Spleen (tissue), 11 donors: ENCODE results near the gene PCDHA2. TPM values are rescaled to one million over a fixed set of nuclear protein-coding genes. Genes with fewer than 3 reads are reported as not detected.
"Not testable (repeated sequence)": the region's sequence is repeated elsewhere in the genome, so short reads cannot be mapped to it uniquely, and the experiment has no call there.

Experiments
- DNase-seq: peaks from one replicate; pipeline ENCODE4 v3.0.0-alpha.2; 2020
- H3K27ac ChIP-seq, 8 donors: fragments of 200-600 bp; sonication (generic) in 7 of 8; 1 replicate in 4 of 8; 2 replicates in 4 of 8; pipeline versions ENCODE4 v1.5.0 to v1.8.0; 2016 to 2021; ENCODE audit warnings: inconsistent platforms in 4 of 8, mild to moderate bottlenecking in 4 of 8, moderate library complexity in 1 of 8
- H3K27me3 ChIP-seq, 7 donors: fragments of 200-600 bp; sonication (generic) in 6 of 7; replicated peaks in 1 of 7; 1 replicate in 4 of 7; 2 replicates in 3 of 7; pipeline versions ENCODE4 v1.5.0 to v1.8.0; 2016 to 2021; ENCODE audit warnings: inconsistent platforms in 3 of 7, mild to moderate bottlenecking in 1 of 7
- H3K36me3 ChIP-seq, 6 donors: fragments of 200-600 bp; sonication (generic) in 5 of 6; 1 replicate in 4 of 6; 2 replicates in 2 of 6; pipeline versions ENCODE4 v1.5.0 to v1.8.0; 2016 to 2021; ENCODE audit warnings: inconsistent platforms in 2 of 6
- H3K4me1 ChIP-seq, 6 donors: fragments of 200-600 bp; sonication (generic) in 5 of 6; 1 replicate in 3 of 6; 2 replicates in 3 of 6; pipeline versions ENCODE4 v1.5.0 to v1.8.0; 2016 to 2021; ENCODE audit warnings: inconsistent platforms in 3 of 6
- H3K4me3 ChIP-seq, 8 donors: fragments of 200-600 bp; sonication (generic) in 7 of 8; 1 replicate in 4 of 8; 2 replicates in 4 of 8; pipeline versions ENCODE4 v1.5.0 to v1.8.0; 2016 to 2021; ENCODE audit warnings: inconsistent platforms in 4 of 8, mild to moderate bottlenecking in 4 of 8, moderate library complexity in 2 of 8
- H3K9me3 ChIP-seq, 8 donors: fragments of 200-600 bp; sonication (generic) in 7 of 8; 1 replicate in 4 of 8; 2 replicates in 4 of 8; pipeline versions ENCODE4 v1.5.0 to v1.8.0; 2016 to 2021; ENCODE audit warnings: inconsistent platforms in 4 of 8
- POLR2A ChIP-seq, 3 donors: fragments of 450-650 bp; IDR thresholded peaks; one replicate each; pipeline ENCODE4 v1.5.1; 2017; ENCODE audit warnings: antibody characterized with exemption in 3 of 3, mild to moderate bottlenecking in 1 of 3
- POLR2AphosphoS5 ChIP-seq, 3 donors: sonication (generic); formaldehyde crosslinking; IDR thresholded peaks; one replicate each; pipeline ENCODE4 v1.5.1; 2017; ENCODE audit warnings: antibody characterized with exemption in 3 of 3
- WGBS, 5 donors: extraction: QIAGEN DNeasy Blood & Tissue Kit in 3 of 5; methylation state at CpG; one replicate each; pipeline versions ENCODE4 v1.1.5 to v1.1.7; 2013 to 2018; 5-methylcytosine and 5-hydroxymethylcytosine counted together
- intact Hi-C: fragments of 100-400 bp; cut with DNase I; formaldehyde crosslinking; loops from one replicate; pipeline ENCODE4 v1.15.0; 2023; ENCODE audit warnings: low total_unique reads
- polyA plus RNA-seq, 3 donors: library from polyadenylated mRNA; stranded (reverse); fragments of 200-250 nt; gene quantifications; one replicate each; pipeline ENCODE4 v1.2.1, GENCODE V29; 2013
- total RNA-seq, 7 donors: library from RNA; depleted of rRNA in 3 of 7; stranded (reverse); fragments of >200 nt in 3 of 7; fragmentation: NEBNext Ultra II Directional in 4 of 7; extraction: Animal tissue kit (Norgen Biotek cat#: 25700) in 4 of 7; gene quantifications; one replicate each; pipeline versions ENCODE4 v1.1.0 to v1.2.1, GENCODE V29; 2016 to 2021
- TF ChIP-seq, protein P1 (sequence below), 11 experiments: fragments of 200-600 bp in 7 of 11; fragments of 450-650 bp in 4 of 11; sonication (generic) in 4 of 11; IDR thresholded peaks in 8 of 11; conservative IDR thresholded peaks in 3 of 11; 1 replicate in 7 of 11; 2 replicates in 4 of 11; pipeline versions ENCODE4 v1.4.0 to v1.8.0; 2016 to 2021; ENCODE audit warnings: antibody characterized with exemption in 11 of 11, inconsistent platforms in 4 of 11, mild to moderate bottlenecking in 1 of 11
- donor health status: healthy with polysubstance abuse.
- donor health status: DM: no; HTN: no; CAD: no; lungs with moderate emphysema.
- donor health status: DM: no; HTN: no; CAD: no.
- donor health status: Bipolar disorder and iron deficiency.
- donor health status: healthy.
- donor health status: DM: no; HTN: no; CAD: no.
- donor health status: DM: yes; HTN: yes; CAD: no.

Gene PCDHA2
- total and polyA plus RNA-seq, 10 donors = 0.03 to 0.09 TPM; not detected in 8

DNA sequence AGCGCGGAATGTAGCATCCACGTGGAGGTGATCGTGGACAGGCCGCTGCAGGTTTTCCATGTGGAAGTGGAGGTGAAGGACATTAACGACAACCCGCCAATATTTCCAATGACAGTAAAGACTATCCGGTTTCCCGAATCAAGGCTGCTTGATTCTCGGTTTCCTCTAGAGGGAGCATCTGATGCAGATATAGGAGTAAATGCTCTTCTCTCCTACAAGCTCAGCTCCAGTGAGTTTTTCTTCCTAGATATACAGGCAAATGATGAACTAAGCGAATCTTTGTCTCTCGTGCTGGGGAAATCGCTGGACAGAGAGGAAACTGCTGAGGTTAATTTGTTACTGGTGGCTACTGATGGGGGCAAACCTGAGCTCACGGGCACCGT, 598 bp downstream of the PCDHA2 start:
- H3K9me3 ChIP-seq = peaks cover 2 to 99% (median 85%) of the 10 kb centered on the region in 8 donors
- H3K4me3 ChIP-seq = peak overlapping the region in 2 of 8 donors; percentile 6 to 36
- intact Hi-C loops = no loop called here
- peaks cover 0 to 64% (median 0%) of the 10 kb centered on the region in 7 donors for H3K27me3 ChIP-seq
- no peak overlapping the region for H3K27ac ChIP-seq
- no peaks in the 10 kb centered on the region for H3K36me3 ChIP-seq
- H3K4me1 ChIP-seq = no peaks in the 10 kb centered on the region
- DNase-seq = no peak
- 22 to 31% (median 23%) methylated on average over 15 of the region's 15 CpGs for WGBS, 5 donors
- TF ChIP-seq POLR2A (IDR thresholded peaks at IDR 0.05) = no peak
- TF ChIP-seq POLR2AphosphoS5 (IDR thresholded peaks at IDR 0.05) = no peak
- TF ChIP-seq, protein P1, sequence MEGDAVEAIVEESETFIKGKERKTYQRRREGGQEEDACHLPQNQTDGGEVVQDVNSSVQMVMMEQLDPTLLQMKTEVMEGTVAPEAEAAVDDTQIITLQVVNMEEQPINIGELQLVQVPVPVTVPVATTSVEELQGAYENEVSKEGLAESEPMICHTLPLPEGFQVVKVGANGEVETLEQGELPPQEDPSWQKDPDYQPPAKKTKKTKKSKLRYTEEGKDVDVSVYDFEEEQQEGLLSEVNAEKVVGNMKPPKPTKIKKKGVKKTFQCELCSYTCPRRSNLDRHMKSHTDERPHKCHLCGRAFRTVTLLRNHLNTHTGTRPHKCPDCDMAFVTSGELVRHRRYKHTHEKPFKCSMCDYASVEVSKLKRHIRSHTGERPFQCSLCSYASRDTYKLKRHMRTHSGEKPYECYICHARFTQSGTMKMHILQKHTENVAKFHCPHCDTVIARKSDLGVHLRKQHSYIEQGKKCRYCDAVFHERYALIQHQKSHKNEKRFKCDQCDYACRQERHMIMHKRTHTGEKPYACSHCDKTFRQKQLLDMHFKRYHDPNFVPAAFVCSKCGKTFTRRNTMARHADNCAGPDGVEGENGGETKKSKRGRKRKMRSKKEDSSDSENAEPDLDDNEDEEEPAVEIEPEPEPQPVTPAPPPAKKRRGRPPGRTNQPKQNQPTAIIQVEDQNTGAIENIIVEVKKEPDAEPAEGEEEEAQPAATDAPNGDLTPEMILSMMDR (IDR thresholded peaks at IDR 0.05 in 8 of 11, conservative IDR thresholded peaks at IDR 0.05 in 3 of 11) = no peak

DNA sequence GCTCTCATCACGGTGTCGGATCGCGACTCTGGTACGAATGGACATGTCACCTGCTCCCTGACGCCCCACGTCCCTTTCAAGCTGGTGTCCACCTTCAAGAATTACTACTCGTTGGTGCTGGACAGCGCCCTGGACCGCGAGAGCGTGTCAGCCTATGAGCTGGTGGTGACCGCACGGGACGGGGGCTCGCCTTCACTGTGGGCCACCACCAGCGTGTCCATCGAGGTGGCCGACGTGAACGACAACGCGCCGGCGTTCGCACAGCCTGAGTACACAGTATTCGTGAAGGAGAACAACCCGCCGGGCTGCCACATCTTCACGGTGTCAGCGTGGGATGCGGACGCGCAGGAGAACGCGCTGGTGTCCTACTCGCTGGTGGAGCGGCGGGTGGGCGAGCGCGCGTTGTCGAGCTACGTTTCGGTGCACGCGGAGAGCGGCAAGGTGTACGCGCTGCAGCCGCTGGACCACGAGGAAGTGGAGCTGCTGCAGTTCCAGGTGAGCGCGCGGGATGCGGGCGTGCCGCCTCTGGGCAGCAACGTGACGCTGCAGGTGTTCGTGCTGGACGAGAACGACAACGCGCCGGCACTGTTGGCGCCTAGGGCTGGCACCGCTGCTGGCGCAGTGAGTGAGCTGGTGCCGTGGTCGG, 1.5 kb downstream of the PCDHA2 start:
- H3K36me3 ChIP-seq, H3K4me1 ChIP-seq, intact Hi-C loops, DNase-seq, H3K27ac ChIP-seq, H3K4me3 ChIP-seq: not testable (repeated sequence)
- H3K27me3 ChIP-seq = peaks cover 0 to 68% (median 0%) of the 10 kb centered on the region in 7 donors
- peaks cover 2 to 99% (median 84%) of the 10 kb centered on the region in 8 donors for H3K9me3 ChIP-seq
- WGBS, 5 donors = 52 to 78% (median 64%) methylated on average over 57 to 72 of the region's 72 CpGs

DNA sequence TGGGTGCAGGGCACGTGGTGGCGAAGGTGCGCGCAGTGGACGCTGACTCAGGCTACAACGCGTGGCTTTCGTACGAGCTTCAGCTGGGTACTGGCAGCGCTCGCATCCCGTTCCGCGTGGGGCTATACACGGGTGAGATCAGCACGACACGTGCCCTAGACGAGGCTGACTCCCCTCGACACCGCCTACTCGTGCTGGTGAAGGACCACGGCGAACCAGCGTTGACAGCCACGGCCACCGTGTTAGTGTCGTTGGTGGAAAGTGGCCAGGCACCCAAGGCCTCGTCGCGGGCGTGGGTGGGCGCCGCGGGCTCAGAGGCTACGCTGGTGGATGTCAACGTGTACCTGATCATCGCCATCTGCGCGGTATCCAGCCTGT, 2.1 kb downstream of the PCDHA2 start:
- intact Hi-C loops = no loop called here
- Histone ChIP-seq H3K36me3 (no peaks in the 10 kb centered on the region), H3K27ac (no peak overlapping the region), H3K27me3 (peaks cover 0 to 71% (median 0%) of the 10 kb centered on the region in 7 donors), H3K9me3 (peaks cover 2 to 99% (median 84%) of the 10 kb centered on the region in 8 donors), H3K4me1 (no peaks in the 10 kb centered on the region), H3K4me3 (no peak overlapping the region)
- no peak for DNase-seq
- 53 to 75% (median 60%) methylated on average over 34 to 39 of the region's 39 CpGs for WGBS, 5 donors
- TF ChIP-seq, protein P1 (IDR thresholded peaks at IDR 0.05 in 8 of 11, conservative IDR thresholded peaks at IDR 0.05 in 3 of 11) = no peak
- no peak for TF ChIP-seq POLR2A (IDR thresholded peaks at IDR 0.05)
- no peak for TF ChIP-seq POLR2AphosphoS5 (IDR thresholded peaks at IDR 0.05)

DNA sequence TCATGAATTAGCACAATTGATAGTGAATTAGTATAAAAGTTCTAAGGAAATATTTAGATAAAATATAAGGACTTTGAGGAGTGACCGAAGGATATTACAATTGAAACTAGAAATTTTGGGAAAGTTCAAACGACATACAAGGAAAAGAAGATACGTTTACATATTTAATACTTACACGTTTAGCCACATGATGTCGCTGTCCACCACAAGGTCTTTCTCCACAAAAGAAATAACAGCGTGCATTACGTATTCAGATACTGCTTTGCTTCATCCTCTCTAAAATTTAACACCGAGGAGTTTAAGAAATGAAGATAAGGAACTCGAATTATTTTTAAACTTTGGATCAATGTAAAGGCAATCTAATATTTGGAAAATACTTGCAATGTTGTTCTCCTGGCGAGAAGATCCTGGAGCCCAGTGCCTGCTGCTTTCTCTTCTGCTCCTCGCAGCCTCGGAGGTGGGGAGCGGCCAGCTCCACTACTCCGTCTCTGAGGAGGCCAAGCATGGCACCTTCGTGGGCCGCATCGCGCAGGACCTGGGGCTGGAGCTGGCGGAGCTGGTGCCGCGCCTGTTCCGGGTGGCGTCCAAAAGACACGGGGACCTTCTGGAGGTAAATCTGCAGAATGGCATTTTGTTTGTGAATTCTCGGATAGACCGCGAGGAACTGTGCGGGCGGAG, 6.3 kb downstream of the PCDHA2 start, which contains the start of gene PCDHA3:
Gene PCDHA3, plus strand, starts transcription at position 242 of the 678 bp plus-strand sequence.
- intact Hi-C loops = no loop called here
- Histone ChIP-seq H3K27me3 (peaks cover 0 to 58% (median 0%) of the 10 kb centered on the region in 7 donors), H3K9me3 (peaks cover 2 to 95% (median 64%) of the 10 kb centered on the region in 8 donors), H3K4me3 (peak within 1 kb of the TSS in 2 of 8 donors; percentile 32 to 44), H3K27ac (no peak within 1 kb of the TSS), H3K4me1 (no peaks in the 10 kb centered on the region), H3K36me3 (no peaks in the 10 kb centered on the region)
- WGBS, 5 donors = 20 to 30% (median 25%) methylated on average over 27 to 29 of the region's 29 CpGs
- TF ChIP-seq POLR2AphosphoS5 (IDR thresholded peaks at IDR 0.05) (no peak), POLR2A (IDR thresholded peaks at IDR 0.05) (no peak)
- TF ChIP-seq, protein P1 (IDR thresholded peaks at IDR 0.05 in 8 of 11, conservative IDR thresholded peaks at IDR 0.05 in 3 of 11) = peak in 1 of 11 experiments; percentile 12
- no peak for DNase-seq
